T follicular helper cell (primary cell): Measurements from ENCODE around the gene GPR162.
"Not testable (repeated sequence)": the region's sequence is repeated elsewhere in the genome, so short reads cannot be mapped to it uniquely, and the experiment has no call there.

Experiments
- DNase-seq: peaks from one replicate; pipeline ENCODE4 v3.0.0-alpha.2; 2020; ENCODE audit warnings: low read depth

The GPR162 gene

GRCh38 chr12:6874015-6874368, 52.4 kb downstream of the GPR162 start:
- not testable (repeated sequence) for DNase-seq
